Measurements from ENCODE around the gene TMEM130. TPM values are rescaled to one million over a fixed set of nuclear protein-coding genes. Genes with fewer than 3 reads are reported as not detected.

Gene TMEM130
- total RNA-seq, 4 donors from 2014 or later, result 0.30 to 5.7 (median 1.8) TPM

DNA sequence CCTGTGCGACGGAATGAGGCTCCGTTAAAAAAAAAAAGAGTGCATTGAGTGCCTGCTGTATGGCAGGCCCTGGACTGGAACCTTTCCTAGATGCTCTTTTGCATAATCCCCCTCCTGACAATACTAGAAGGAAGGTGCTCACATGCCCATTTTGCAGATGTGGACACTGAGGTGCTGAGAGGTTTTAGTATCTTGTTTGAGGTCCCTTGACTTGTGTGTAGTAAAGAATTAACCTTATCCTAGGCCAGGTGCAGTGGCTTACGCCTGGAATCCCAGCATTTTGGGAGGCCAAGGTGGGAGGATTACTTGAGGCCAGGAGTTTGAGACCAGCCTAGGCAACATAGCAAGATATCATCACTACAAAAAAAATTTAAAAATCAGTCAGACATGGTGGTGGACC is 46.6 kb downstream of the TMEM130 start:
- Histone ChIP-seq H3K4me3 (no peak overlapping the region), H3K9me3 (no peaks in the 10 kb centered on the region), H3K36me3 (no peaks in the 10 kb centered on the region), H3K27me3 (no peaks in the 10 kb centered on the region), H3K4me1 (no peaks in the 10 kb centered on the region), H3K27ac (no peak overlapping the region)
- WGBS, 2 donors, result 88 to 90% methylated on average over 4 of the region's 4 CpGs
- no peak for DNase-seq (ENCODE audit: low spot score in 2 of 2)
- no peak for TF ChIP-seq EP300 (IDR thresholded peaks at IDR 0.05)
- no peak for TF ChIP-seq POLR2A (IDR thresholded peaks at IDR 0.05)
- TF ChIP-seq, protein P1, sequence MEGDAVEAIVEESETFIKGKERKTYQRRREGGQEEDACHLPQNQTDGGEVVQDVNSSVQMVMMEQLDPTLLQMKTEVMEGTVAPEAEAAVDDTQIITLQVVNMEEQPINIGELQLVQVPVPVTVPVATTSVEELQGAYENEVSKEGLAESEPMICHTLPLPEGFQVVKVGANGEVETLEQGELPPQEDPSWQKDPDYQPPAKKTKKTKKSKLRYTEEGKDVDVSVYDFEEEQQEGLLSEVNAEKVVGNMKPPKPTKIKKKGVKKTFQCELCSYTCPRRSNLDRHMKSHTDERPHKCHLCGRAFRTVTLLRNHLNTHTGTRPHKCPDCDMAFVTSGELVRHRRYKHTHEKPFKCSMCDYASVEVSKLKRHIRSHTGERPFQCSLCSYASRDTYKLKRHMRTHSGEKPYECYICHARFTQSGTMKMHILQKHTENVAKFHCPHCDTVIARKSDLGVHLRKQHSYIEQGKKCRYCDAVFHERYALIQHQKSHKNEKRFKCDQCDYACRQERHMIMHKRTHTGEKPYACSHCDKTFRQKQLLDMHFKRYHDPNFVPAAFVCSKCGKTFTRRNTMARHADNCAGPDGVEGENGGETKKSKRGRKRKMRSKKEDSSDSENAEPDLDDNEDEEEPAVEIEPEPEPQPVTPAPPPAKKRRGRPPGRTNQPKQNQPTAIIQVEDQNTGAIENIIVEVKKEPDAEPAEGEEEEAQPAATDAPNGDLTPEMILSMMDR (IDR thresholded peaks at IDR 0.05), result no peak

DNA sequence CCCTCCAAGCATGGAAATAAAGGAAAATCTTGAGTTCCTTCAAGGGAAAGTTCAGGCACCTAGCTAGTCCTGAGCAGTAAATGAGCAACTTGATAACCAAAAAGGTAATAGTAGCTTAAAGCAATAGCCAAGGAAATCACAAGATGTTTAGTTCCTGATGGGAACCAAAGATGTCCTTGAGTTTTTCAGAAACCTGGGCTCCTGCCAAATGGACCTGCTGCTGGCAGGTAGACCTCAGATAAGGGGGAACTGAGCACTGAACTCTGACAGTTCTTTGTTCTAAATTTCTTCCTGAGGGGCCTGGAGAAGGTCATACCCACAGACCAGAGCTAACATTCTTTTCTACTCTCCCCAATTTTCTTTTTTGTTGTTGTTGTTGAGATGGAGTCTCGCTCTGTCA is 48.5 kb downstream of the TMEM130 start:
- WGBS, 2 donors, result 92 to 100% methylated on average over 1 of the region's 1 CpG
- Histone ChIP-seq H3K4me1 (no peaks in the 10 kb centered on the region), H3K27ac (no peak overlapping the region), H3K36me3 (no peaks in the 10 kb centered on the region), H3K9me3 (no peaks in the 10 kb centered on the region), H3K27me3 (no peaks in the 10 kb centered on the region), H3K4me3 (no peak overlapping the region)
- no peak for DNase-seq (ENCODE audit: low spot score in 2 of 2)
- TF ChIP-seq EP300 (IDR thresholded peaks at IDR 0.05) (no peak), POLR2A (IDR thresholded peaks at IDR 0.05) (no peak)
- TF ChIP-seq, protein P1 (IDR thresholded peaks at IDR 0.05), result no peak

DNA sequence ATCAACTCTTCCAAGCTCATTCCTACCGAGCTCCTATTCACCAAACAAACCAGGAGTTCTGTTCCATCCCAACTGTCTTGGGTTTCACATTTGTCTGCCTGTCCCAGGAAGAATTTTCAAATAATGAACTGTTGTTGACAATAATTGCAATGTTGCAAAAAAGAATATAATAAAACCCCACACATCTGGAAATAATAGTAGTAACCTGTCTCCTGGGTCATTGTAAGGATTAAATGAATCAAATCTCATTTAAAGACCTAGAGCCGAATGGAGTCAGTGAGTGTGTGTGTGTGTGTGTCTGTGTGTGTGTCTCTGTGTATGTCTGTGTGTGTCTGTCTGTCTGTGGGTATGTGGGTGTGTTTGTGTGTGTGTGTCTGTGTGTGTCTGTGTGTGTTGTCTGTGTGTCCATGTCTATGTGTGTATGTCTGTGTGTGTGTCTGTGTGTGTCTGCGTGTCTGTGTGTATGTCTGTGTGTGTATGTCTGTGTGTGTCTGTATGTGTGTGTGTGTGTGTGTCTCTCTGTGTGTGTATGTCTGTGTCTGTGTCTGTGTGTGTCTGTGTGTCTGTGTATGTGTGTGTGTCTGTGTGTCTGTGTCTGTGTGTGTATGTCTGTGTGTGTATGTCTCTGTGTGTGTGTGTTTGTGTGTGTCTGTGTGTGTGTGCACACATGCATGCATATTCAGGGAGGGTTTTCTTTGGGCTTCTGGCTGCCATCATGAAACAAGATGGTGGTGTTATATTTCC is 52.7 kb downstream of the TMEM130 start:
- no peaks in the 10 kb centered on the region for H3K4me1 ChIP-seq
- H3K27ac ChIP-seq, result no peak overlapping the region
- H3K4me3 ChIP-seq, result no peak overlapping the region
- 63 to 74% methylated on average over 3 of the region's 3 CpGs for WGBS, 2 donors
- H3K27me3 ChIP-seq, result no peaks in the 10 kb centered on the region
- H3K36me3 ChIP-seq, result no peaks in the 10 kb centered on the region
- H3K9me3 ChIP-seq, result no peaks in the 10 kb centered on the region
- DNase-seq (ENCODE audit: low spot score in 2 of 2), result no peak
- TF ChIP-seq, protein P1 (IDR thresholded peaks at IDR 0.05), result no peak
- TF ChIP-seq POLR2A (IDR thresholded peaks at IDR 0.05), result no peak
- no peak for TF ChIP-seq EP300 (IDR thresholded peaks at IDR 0.05)

DNA sequence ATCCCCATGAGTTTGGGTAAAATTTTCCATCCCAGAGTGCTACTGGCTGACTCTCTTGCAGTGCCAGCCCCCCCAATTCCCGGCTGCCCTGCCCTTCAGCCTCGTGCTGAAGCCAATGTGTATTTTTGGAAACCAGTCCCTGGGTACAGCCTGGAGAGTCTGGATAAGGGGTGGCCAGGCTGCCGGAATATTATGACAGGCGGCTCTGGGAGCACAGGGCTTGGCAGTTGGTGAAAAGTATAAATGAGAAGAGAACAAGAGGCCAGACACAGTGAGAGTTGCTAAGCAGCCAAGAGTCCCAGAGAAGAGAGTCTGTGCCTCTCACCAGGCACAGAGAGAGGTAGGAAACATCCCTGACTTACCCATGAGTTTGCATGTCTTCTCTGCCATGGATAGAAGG is 53.6 kb downstream of the TMEM130 start:
- Histone ChIP-seq H3K4me3 (no peak overlapping the region), H3K9me3 (no peaks in the 10 kb centered on the region), H3K27me3 (no peaks in the 10 kb centered on the region), H3K27ac (no peak overlapping the region), H3K36me3 (no peaks in the 10 kb centered on the region), H3K4me1 (no peaks in the 10 kb centered on the region)
- no peak for DNase-seq (ENCODE audit: low spot score in 2 of 2)
- TF ChIP-seq, protein P1 (IDR thresholded peaks at IDR 0.05), result no peak
- TF ChIP-seq EP300 (IDR thresholded peaks at IDR 0.05) (no peak), POLR2A (IDR thresholded peaks at IDR 0.05) (no peak)
- 64 to 76% methylated on average over 4 of the region's 4 CpGs for WGBS, 2 donors

DNA sequence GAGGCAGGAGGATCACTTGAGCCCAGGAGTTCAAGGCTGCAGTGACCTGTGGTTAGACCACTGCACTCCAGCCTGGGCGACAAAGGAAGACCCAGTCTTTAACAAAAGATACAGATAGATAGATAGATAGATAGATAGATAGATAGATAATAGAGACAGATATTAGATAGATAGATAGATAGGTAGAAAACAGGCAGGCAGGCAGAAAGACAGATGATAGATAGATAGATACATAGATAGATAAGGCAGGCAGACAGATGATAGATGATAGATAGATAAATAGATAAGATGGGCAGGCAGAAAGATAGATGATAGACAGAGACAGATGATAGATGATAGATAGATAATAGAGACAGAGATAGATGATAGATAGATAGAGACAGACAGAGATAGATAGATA is 54.5 kb downstream of the TMEM130 start:
- Histone ChIP-seq H3K4me1 (no peaks in the 10 kb centered on the region), H3K27me3 (no peaks in the 10 kb centered on the region), H3K4me3 (no peak overlapping the region), H3K9me3 (no peaks in the 10 kb centered on the region), H3K27ac (no peak overlapping the region), H3K36me3 (no peaks in the 10 kb centered on the region)
- DNase-seq (ENCODE audit: low spot score in 2 of 2), result no peak
- 85 to 88% methylated on average over 1 of the region's 1 CpG for WGBS, 2 donors
- TF ChIP-seq POLR2A (IDR thresholded peaks at IDR 0.05), result no peak
- TF ChIP-seq, protein P1 (IDR thresholded peaks at IDR 0.05), result no peak
- no peak for TF ChIP-seq EP300 (IDR thresholded peaks at IDR 0.05)
